ENCODE measurements around the gene TENT4A.

Gene TENT4A

GRCh38 chr5:6744841-6745705 lies 31.8 kb downstream of the TENT4A start:
- Histone ChIP-seq H3K27ac (ENCODE audit: low read depth, low read length) (no peak overlapping the region), H3K4me3 (ENCODE audit: low read length) (no peak overlapping the region), H3K27me3 (ENCODE audit: insufficient read depth, low read length) (no peaks in the 10 kb centered on the region), H3K4me1 (ENCODE audit: insufficient read depth, low read length) (no peaks in the 10 kb centered on the region), H3K36me3 (ENCODE audit: insufficient read depth, low read length) (peaks cover 84% of the 10 kb centered on the region), H3K9ac (ENCODE audit: low read depth, low read length) (no peak overlapping the region), H3K9me3 (ENCODE audit: insufficient read depth, low read depth, low read length) (no peaks in the 10 kb centered on the region)
- WGBS = 93% methylated on average over 12 of the region's 12 CpGs

DNA sequence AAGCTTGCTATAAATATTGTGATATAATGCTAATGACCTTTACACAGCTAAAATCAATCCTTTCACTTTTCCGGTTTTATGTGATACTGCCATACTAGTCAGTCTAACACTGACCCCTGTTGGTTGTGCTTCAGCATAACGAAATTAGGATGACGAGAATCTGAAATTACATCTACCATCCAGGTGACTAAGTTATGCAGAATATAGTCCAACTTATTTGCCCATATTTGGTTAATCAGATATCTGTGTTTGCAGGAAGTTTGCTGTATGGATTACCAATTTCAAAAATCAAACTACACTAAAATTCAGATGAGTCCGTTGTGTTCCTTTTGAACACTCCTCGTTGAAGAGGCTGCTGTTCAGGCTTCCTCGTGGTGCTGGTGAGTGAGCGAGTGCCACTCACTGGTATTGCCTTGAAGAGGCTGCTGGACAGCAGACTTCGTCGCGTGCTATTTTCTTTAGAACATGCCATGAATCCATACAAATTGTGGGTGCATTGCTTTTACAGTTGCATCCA lies 32.5 kb downstream of the TENT4A start:
- Histone ChIP-seq H3K27ac (ENCODE audit: low read depth, low read length) (no peak overlapping the region), H3K9ac (ENCODE audit: low read depth, low read length) (no peak overlapping the region), H3K27me3 (ENCODE audit: insufficient read depth, low read length) (no peaks in the 10 kb centered on the region), H3K36me3 (ENCODE audit: insufficient read depth, low read length) (peaks cover 84% of the 10 kb centered on the region), H3K9me3 (ENCODE audit: insufficient read depth, low read depth, low read length) (no peaks in the 10 kb centered on the region), H3K4me1 (ENCODE audit: insufficient read depth, low read length) (no peaks in the 10 kb centered on the region), H3K4me3 (ENCODE audit: low read length) (no peak overlapping the region)
- WGBS = 90% methylated on average over 10 of the region's 10 CpGs

- no peak overlapping the region for H3K4me3 ChIP-seq (ENCODE audit: low read length)
- no peaks in the 10 kb centered on the region for H3K27me3 ChIP-seq (ENCODE audit: insufficient read depth, low read length)
- no peaks in the 10 kb centered on the region for H3K4me1 ChIP-seq (ENCODE audit: insufficient read depth, low read length)
- peaks cover 84% of the 10 kb centered on the region for H3K36me3 ChIP-seq (ENCODE audit: insufficient read depth, low read length)
- WGBS = 95% methylated on average over 9 of the region's 9 CpGs
- no peaks in the 10 kb centered on the region for H3K9me3 ChIP-seq (ENCODE audit: insufficient read depth, low read depth, low read length)
- H3K27ac ChIP-seq (ENCODE audit: low read depth, low read length) = no peak overlapping the region
- no peak overlapping the region for H3K9ac ChIP-seq (ENCODE audit: low read depth, low read length)
Measured at GRCh38 chr5:6746244-6746643, 33.0 kb downstream of the TENT4A start.

GRCh38 chr5:6747103-6747502 lies 33.9 kb downstream of the TENT4A start:
- H3K4me1 ChIP-seq (ENCODE audit: insufficient read depth, low read length) = no peaks in the 10 kb centered on the region
- no peak overlapping the region for H3K4me3 ChIP-seq (ENCODE audit: low read length)
- H3K27ac ChIP-seq (ENCODE audit: low read depth, low read length) = no peak overlapping the region
- H3K9ac ChIP-seq (ENCODE audit: low read depth, low read length) = no peak overlapping the region
- H3K9me3 ChIP-seq (ENCODE audit: insufficient read depth, low read depth, low read length) = no peaks in the 10 kb centered on the region
- peaks cover 85% of the 10 kb centered on the region for H3K36me3 ChIP-seq (ENCODE audit: insufficient read depth, low read length)
- WGBS = 85% methylated on average over 9 of the region's 9 CpGs
- no peaks in the 10 kb centered on the region for H3K27me3 ChIP-seq (ENCODE audit: insufficient read depth, low read length)

- H3K27ac ChIP-seq (ENCODE audit: low read depth, low read length) = no peak overlapping the region
- H3K27me3 ChIP-seq (ENCODE audit: insufficient read depth, low read length) = no peaks in the 10 kb centered on the region
- H3K9me3 ChIP-seq (ENCODE audit: insufficient read depth, low read depth, low read length) = no peaks in the 10 kb centered on the region
- no peaks in the 10 kb centered on the region for H3K4me1 ChIP-seq (ENCODE audit: insufficient read depth, low read length)
- 94% methylated on average over 11 of the region's 11 CpGs for WGBS
- no peak overlapping the region for H3K4me3 ChIP-seq (ENCODE audit: low read length)
- peaks cover 85% of the 10 kb centered on the region for H3K36me3 ChIP-seq (ENCODE audit: insufficient read depth, low read length)
- H3K9ac ChIP-seq (ENCODE audit: low read depth, low read length) = no peak overlapping the region
Measured at GRCh38 chr5:6748142-6748541, 34.9 kb downstream of the TENT4A start.

GRCh38 chr5:6749026-6749716 lies 35.9 kb downstream of the TENT4A start:
- peaks cover 84% of the 10 kb centered on the region for H3K36me3 ChIP-seq (ENCODE audit: insufficient read depth, low read length)
- WGBS = 95% methylated on average over 22 of the region's 22 CpGs
- H3K4me3 ChIP-seq (ENCODE audit: low read length) = no peak overlapping the region
- H3K27me3 ChIP-seq (ENCODE audit: insufficient read depth, low read length) = no peaks in the 10 kb centered on the region
- H3K27ac ChIP-seq (ENCODE audit: low read depth, low read length) = no peak overlapping the region
- H3K9ac ChIP-seq (ENCODE audit: low read depth, low read length) = no peak overlapping the region
- H3K9me3 ChIP-seq (ENCODE audit: insufficient read depth, low read depth, low read length) = no peaks in the 10 kb centered on the region
- H3K4me1 ChIP-seq (ENCODE audit: insufficient read depth, low read length) = no peaks in the 10 kb centered on the region

GRCh38 chr5:6750142-6750840 lies 37.1 kb downstream of the TENT4A start:
- H3K36me3 ChIP-seq (ENCODE audit: insufficient read depth, low read length) = peaks cover 90% of the 10 kb centered on the region

DNA sequence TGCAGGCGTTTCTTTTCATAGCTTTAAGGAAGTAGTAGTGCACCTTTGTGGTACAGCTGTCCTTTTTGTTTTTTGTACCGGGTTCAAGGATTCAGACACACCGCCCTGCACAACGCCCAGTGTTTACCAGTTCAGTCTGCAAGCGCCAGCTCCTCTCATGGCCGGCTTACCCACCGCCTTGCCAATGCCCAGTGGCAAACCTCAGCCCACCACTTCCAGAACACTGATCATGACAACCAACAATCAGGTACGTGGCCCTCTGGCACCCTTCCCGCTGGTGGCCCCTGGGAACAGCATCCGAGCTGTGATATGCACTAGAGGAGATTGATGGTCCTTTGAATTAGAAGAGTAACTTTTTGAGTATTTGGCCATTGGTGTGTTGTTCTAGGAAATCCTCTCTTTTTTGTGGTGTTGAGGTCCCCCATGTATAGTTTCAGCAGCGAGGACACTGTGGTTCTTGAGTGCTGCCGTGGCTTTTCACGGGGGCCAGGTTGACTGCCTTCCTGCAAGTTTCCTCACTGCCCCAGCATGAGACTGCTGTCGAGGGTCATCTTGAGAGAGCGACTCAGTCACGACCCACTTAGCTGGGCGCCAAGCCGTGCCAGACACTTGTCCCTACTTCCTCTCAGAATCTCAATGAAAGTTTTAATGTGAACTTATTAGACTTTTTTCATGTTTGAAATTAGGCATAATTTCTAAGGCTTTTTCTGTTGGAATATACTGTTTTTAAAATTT lies 37.9 kb downstream of the TENT4A start:
- H3K27me3 ChIP-seq (ENCODE audit: insufficient read depth, low read length) = no peaks in the 10 kb centered on the region
- H3K9ac ChIP-seq (ENCODE audit: low read depth, low read length) = no peak overlapping the region
- WGBS = 97% methylated on average over 18 of the region's 18 CpGs
- H3K27ac ChIP-seq (ENCODE audit: low read depth, low read length) = no peak overlapping the region
- H3K4me1 ChIP-seq (ENCODE audit: insufficient read depth, low read length) = no peaks in the 10 kb centered on the region
- H3K4me3 ChIP-seq (ENCODE audit: low read length) = no peak overlapping the region
- H3K9me3 ChIP-seq (ENCODE audit: insufficient read depth, low read depth, low read length) = no peaks in the 10 kb centered on the region
- H3K36me3 ChIP-seq (ENCODE audit: insufficient read depth, low read length) = peaks cover 94% of the 10 kb centered on the region

More at GRCh38 chr5:6750142-6750840, 37.1 kb downstream of the TENT4A start:
- H3K9ac ChIP-seq (ENCODE audit: low read depth, low read length) = no peak overlapping the region
- 97% methylated on average over 20 of the region's 23 CpGs for WGBS
- H3K4me3 ChIP-seq (ENCODE audit: low read length) = no peak overlapping the region
- no peaks in the 10 kb centered on the region for H3K9me3 ChIP-seq (ENCODE audit: insufficient read depth, low read depth, low read length)
- H3K27me3 ChIP-seq (ENCODE audit: insufficient read depth, low read length) = no peaks in the 10 kb centered on the region
- H3K27ac ChIP-seq (ENCODE audit: low read depth, low read length) = no peak overlapping the region
- no peaks in the 10 kb centered on the region for H3K4me1 ChIP-seq (ENCODE audit: insufficient read depth, low read length)

- Histone ChIP-seq H3K9ac (ENCODE audit: low read depth, low read length) (no peak overlapping the region), H3K4me3 (ENCODE audit: low read length) (no peak overlapping the region), H3K27ac (ENCODE audit: low read depth, low read length) (no peak overlapping the region), H3K4me1 (ENCODE audit: insufficient read depth, low read length) (no peaks in the 10 kb centered on the region), H3K36me3 (ENCODE audit: insufficient read depth, low read length) (peaks cover 93% of the 10 kb centered on the region), H3K9me3 (ENCODE audit: insufficient read depth, low read depth, low read length) (no peaks in the 10 kb centered on the region), H3K27me3 (ENCODE audit: insufficient read depth, low read length) (no peaks in the 10 kb centered on the region)
- WGBS = 96% methylated on average over 12 of the region's 12 CpGs
Measured at GRCh38 chr5:6752236-6752635, 39.0 kb downstream of the TENT4A start.

GRCh38 chr5:6752782-6753181 lies 39.5 kb downstream of the TENT4A start:
- H3K9me3 ChIP-seq (ENCODE audit: insufficient read depth, low read depth, low read length) = no peaks in the 10 kb centered on the region
- WGBS = 97% methylated on average over 11 of the region's 11 CpGs
- no peak overlapping the region for H3K9ac ChIP-seq (ENCODE audit: low read depth, low read length)
- H3K4me3 ChIP-seq (ENCODE audit: low read length) = no peak overlapping the region
- no peaks in the 10 kb centered on the region for H3K27me3 ChIP-seq (ENCODE audit: insufficient read depth, low read length)
- no peaks in the 10 kb centered on the region for H3K4me1 ChIP-seq (ENCODE audit: insufficient read depth, low read length)
- H3K36me3 ChIP-seq (ENCODE audit: insufficient read depth, low read length) = peaks cover 91% of the 10 kb centered on the region
- H3K27ac ChIP-seq (ENCODE audit: low read depth, low read length) = no peak overlapping the region
